K562 (cell line): ENCODE data around the gene CD40LG. TPM values are rescaled to one million over a fixed set of nuclear protein-coding genes. Genes with fewer than 3 reads are reported as not detected.

Source experiments
- ATAC-seq: fragments of 200-7000 bp; cut with Tn5 transposase; 3 replicates; pipeline ENCODE4 v1.9.1; 2020; ENCODE audit warnings: moderate library complexity
- BruUV-seq: library from RNA; stranded (reverse); fragments of 400-500 nt; replicated peaks from 2 replicates; lab custom pipeline; 2021; lab: Mats Ljungman, UMichigan
- CTCF ChIA-PET: fragments of 300-600 bp; formaldehyde crosslinking; extraction: SDS; loops from one replicate; lab custom pipeline; 2021; ENCODE audit warnings: low intra/inter-chr PET ratio; lab: Yijun Ruan, JAX
- POLR2A ChIA-PET: fragments of 300-600, 350-650 bp; sonication (Branson Sonifier 250); formaldehyde crosslinking; extraction: SDS; loops from one replicate; lab custom pipeline; 2021; ENCODE audit warnings: antibody characterized with exemption, inconsistent platforms; lab: Yijun Ruan, JAX
- DNase-seq, 4 experiments: peaks; one replicate each; pipeline versions ENCODE4 v3.0.0 to v3.0.0-alpha.2; 2011 to 2018; ENCODE audit warnings: low spot score in 3 of 4, mixed read lengths in 3 of 4; ENCODE audit errors: extremely low read depth in 1 of 4
- FAIRE-seq: peaks from 2 replicates; lab custom pipeline; 2011; peaks lifted over from hg19 to GRCh38; lab: Jason Lieb, UNC
- H2AFZ ChIP-seq: 2 replicates; pipeline ENCODE4 v1.6.0; 2011; ENCODE audit warnings: low read depth, low read length, control low read depth, inconsistent platforms
- H3K27ac ChIP-seq: fragments of 200-600 bp; 3 replicates; pipeline ENCODE4 v1.8.0; 2011; ENCODE audit warnings: low read depth, mild to moderate bottlenecking, control low read depth, inconsistent platforms, low read length, moderate library complexity, mixed read lengths; ENCODE audit errors: extremely low read depth
- H3K27me3 ChIP-seq, 2 experiments: fragments of 300-600 bp in 1 of 2; 2 replicates in 1 of 2; 3 replicates in 1 of 2; pipeline versions ENCODE4 v1.6.0 to v1.8.0; 2011; ENCODE audit warnings: inconsistent platforms in 2 of 2, low read length in 2 of 2, mild to moderate bottlenecking in 1 of 2, mixed read lengths in 1 of 2, moderate library complexity in 1 of 2; ENCODE audit not compliant: control insufficient read depth in 2 of 2, insufficient read depth in 2 of 2
- H3K36me3 ChIP-seq: fragments of 300-600 bp; 3 replicates; pipeline ENCODE4 v1.8.0; 2011; ENCODE audit warnings: mild to moderate bottlenecking, low read length, inconsistent platforms; ENCODE audit not compliant: control insufficient read depth, insufficient read depth
- H3K4me1 ChIP-seq, 2 experiments: fragments of 200-600 bp in 1 of 2; replicated peaks in 1 of 2; 2 replicates in 1 of 2; 3 replicates in 1 of 2; pipeline versions ENCODE4 v1.5.1 to v1.8.0; 2011; ENCODE audit warnings: inconsistent platforms in 2 of 2, low read length in 2 of 2, mild to moderate bottlenecking in 1 of 2, mixed read lengths in 1 of 2, moderate library complexity in 1 of 2; ENCODE audit not compliant: control insufficient read depth in 2 of 2, insufficient read depth in 2 of 2
- H3K4me2 ChIP-seq: 2 replicates; pipeline ENCODE4 v1.6.1; 2011; ENCODE audit warnings: low read length, control low read depth, inconsistent platforms, mixed read lengths; ENCODE audit not compliant: insufficient read depth
- H3K4me3 ChIP-seq: fragments of 200-600 bp; sonication (generic), shearing (Covaris generic); 2 replicates; pipeline ENCODE4 v1.5.1; 2016; ENCODE audit warnings: control low read depth, inconsistent platforms
- H3K79me2 ChIP-seq: fragments of 200-600 bp; 3 replicates; pipeline ENCODE4 v1.8.0; 2011; ENCODE audit warnings: low read length, inconsistent platforms; ENCODE audit not compliant: control insufficient read depth, insufficient read depth
- H3K9ac ChIP-seq, 2 experiments: 2 replicates each; pipeline versions ENCODE4 v1.6.0 to v1.6.1; 2011; ENCODE audit warnings: low read depth in 2 of 2, low read length in 2 of 2, control low read depth in 1 of 2, inconsistent platforms in 1 of 2, mild to moderate bottlenecking in 1 of 2, mixed read lengths in 1 of 2; ENCODE audit not compliant: insufficient read depth in 1 of 2
- H3K9me1 ChIP-seq: one replicate; pipeline ENCODE4 v1.6.0; 2011; ENCODE audit warnings: inconsistent platforms, mild to moderate bottlenecking, low read length, moderate library complexity; ENCODE audit not compliant: control insufficient read depth, insufficient read depth
- H3K9me3 ChIP-seq: replicated peaks from 2 replicates; pipeline ENCODE4 v1.5.1; 2011; ENCODE audit warnings: low read depth, low read length, inconsistent platforms; ENCODE audit not compliant: control insufficient read depth, insufficient read depth
- H4K20me1 ChIP-seq: replicated peaks from 2 replicates; pipeline ENCODE4 v1.6.1; 2011; ENCODE audit warnings: low read length, inconsistent platforms, mixed read lengths; ENCODE audit not compliant: control insufficient read depth, insufficient read depth
- BCL6 ChIP-seq: fragments of 250-450 bp; sonication (Bioruptor Pico); IDR thresholded peaks from 2 replicates; pipeline ENCODE4 v1.4.0; 2020
- CREM ChIP-seq: IDR thresholded peaks from 2 replicates; pipeline ENCODE4 v1.6.1; 2014; ENCODE audit warnings: antibody characterized with exemption, low read depth
- FOXJ3 ChIP-seq: sonication (generic); formaldehyde crosslinking; IDR thresholded peaks from 2 replicates; pipeline ENCODE4 v1.4.0; 2020; ENCODE audit warnings: mild to moderate bottlenecking, missing genetic modification reagents
- HNRNPLL ChIP-seq: fragments of 200-400 bp; formaldehyde crosslinking; IDR thresholded peaks from 2 replicates; pipeline ENCODE4 v1.6.1; 2017; ENCODE audit warnings: low read length, low read depth, mild to moderate bottlenecking; ENCODE audit not compliant: poor library complexity, severe bottlenecking
- JUN ChIP-seq, 2 experiments: sonication (generic) in 1 of 2; formaldehyde crosslinking in 1 of 2; IDR thresholded peaks; 2 replicates each; pipeline versions ENCODE4 v1.6.1 to v1.8.0; 2012 to 2022; ENCODE audit warnings: borderline replicate concordance in 2 of 2, mild to moderate bottlenecking in 2 of 2, improper control_type of control experiment in 1 of 2, low read depth in 1 of 2, low read length in 1 of 2, missing genetic modification reagents in 1 of 2
- MAZ ChIP-seq, 2 experiments: fragments of 450-650 bp in 1 of 2; sonication (generic) in 1 of 2; formaldehyde crosslinking; IDR thresholded peaks in 1 of 2; conservative IDR thresholded peaks in 1 of 2; 2 replicates each; pipeline versions ENCODE4 v1.4.0 to v1.5.0; 2020; ENCODE audit warnings: mild to moderate bottlenecking in 1 of 2, missing genetic modification reagents in 1 of 2
- NCOA6 ChIP-seq: fragments of 450-650 bp; IDR thresholded peaks from 2 replicates; pipeline ENCODE4 v1.6.1; 2017; ENCODE audit warnings: mild to moderate bottlenecking
- RUNX1 ChIP-seq: sonication (generic); IDR thresholded peaks from 2 replicates; pipeline ENCODE4 v1.6.1; 2016; ENCODE audit warnings: antibody characterized with exemption, low read depth
- SAFB ChIP-seq: fragments of 200-400 bp; formaldehyde crosslinking; IDR thresholded peaks from 2 replicates; pipeline ENCODE4 v1.6.1; 2017; ENCODE audit warnings: low read depth, low read length, borderline replicate concordance
- TBP ChIP-seq: optimal IDR thresholded peaks from 2 replicates; pipeline ENCODE3; 2011; ENCODE audit warnings: low read depth, low read length, improper control_type of control experiment
- TRIM24 ChIP-seq, 2 experiments: fragments of 450-650 bp; IDR thresholded peaks; 2 replicates each; pipeline ENCODE4 v1.6.1; 2016
- ZKSCAN1 ChIP-seq: fragments of 150-350 bp; IDR thresholded peaks from 2 replicates; pipeline ENCODE4 v1.6.1; 2016; ENCODE audit warnings: low read depth, low read length
- ZNF3 ChIP-seq: fragments of 250-450 bp; sonication (Bioruptor Pico); IDR thresholded peaks from 2 replicates; pipeline ENCODE4 v1.5.0; 2021; ENCODE audit warnings: mild to moderate bottlenecking, moderate library complexity
- ZNF717 ChIP-seq: fragments of 250-450 bp; sonication (Bioruptor Pico); IDR thresholded peaks from 2 replicates; pipeline ENCODE4 v1.5.0; 2021
- ZNF77 ChIP-seq: fragments of 250-450 bp; sonication (Bioruptor Pico); IDR thresholded peaks from 2 replicates; pipeline ENCODE4 v1.5.0; 2020
- ZNF830 ChIP-seq: fragments of 250-450 bp; sonication (Bioruptor Pico); IDR thresholded peaks from 2 replicates; pipeline ENCODE4 v1.5.0; 2021; ENCODE audit warnings: mild to moderate bottlenecking
- WGBS: fragments of 100-300 bp; shearing (Covaris generic); methylation state at CpG from one replicate; pipeline ENCODE4 v1.1.6; 2016; ENCODE audit warnings: low coverage, mixed read lengths; ENCODE audit not compliant: insufficient coverage; ENCODE audit errors: missing lambda C conversion rate; 5-methylcytosine and 5-hydroxymethylcytosine counted together
- in situ Hi-C: fragments of 300-500 bp; cut with MboI; formaldehyde crosslinking; loops from 4 replicates; pipeline ENCODE4 v1.15.0; 2018; ENCODE audit warnings: inconsistent platforms, mixed read lengths
- intact Hi-C: fragments of 100-400 bp; cut with micrococcal nuclease; formaldehyde crosslinking; loops from 2 replicates; pipeline ENCODE4 v1.14.2; 2022
- polyA plus RNA-seq, 8 experiments: library from polyadenylated mRNA; depleted of rRNA in 4 of 8; stranded (reverse) in 5 of 8; unstranded in 3 of 8; fragments of >200 nt; fragmentation: Nextera tagmentation in 2 of 8; fragmentation: Illumina TruSeq in 1 of 8; extraction: Ambion mirVana in 2 of 8; extraction: Trizol in 1 of 8; gene quantifications; 2 replicates each; pipeline versions ENCODE4 v1.2.1 to v1.2.3, GENCODE V29; 2011 to 2014; ENCODE audit warnings: inconsistent platforms in 1 of 8, missing spikeins in 1 of 8
- total RNA-seq, 7 experiments: library from RNA; depleted of rRNA in 6 of 7; stranded (reverse); fragments of >200 nt in 6 of 7; fragmentation: Illumina TruSeq in 2 of 7; extraction: Trizol in 2 of 7; gene quantifications; 2 replicates each; pipeline versions ENCODE4 v1.2.1 to v1.2.3, GENCODE V29; 2011 to 2021; ENCODE audit warnings: low replicate concordance in 1 of 7
- TF ChIP-seq, protein P1 (sequence below): fragments of 200-800 bp; sonication (Bioruptor generic); IDR thresholded peaks from 2 replicates; pipeline ENCODE4 v1.6.1; 2017; ENCODE audit warnings: missing genetic modification characterization, missing compliant biosample characterization

Gene CD40LG
- total and polyA plus RNA-seq, 9 of the 15 experiments (the other 6 are each of a cell fraction or from before 2014, with no cell fraction given): 0.11 TPM; not detected in 8

GRCh38 chrX:136658151-136658550 is 10.2 kb downstream of the CD40LG start:
- no peak overlapping the region for H3K4me2 ChIP-seq
- no peaks in the 10 kb centered on the region for H3K36me3 ChIP-seq
- WGBS: 9% methylated on average over 4 of the region's 5 CpGs
- no peak overlapping the region for H3K9ac ChIP-seq
- TF ChIP-seq, protein P1, sequence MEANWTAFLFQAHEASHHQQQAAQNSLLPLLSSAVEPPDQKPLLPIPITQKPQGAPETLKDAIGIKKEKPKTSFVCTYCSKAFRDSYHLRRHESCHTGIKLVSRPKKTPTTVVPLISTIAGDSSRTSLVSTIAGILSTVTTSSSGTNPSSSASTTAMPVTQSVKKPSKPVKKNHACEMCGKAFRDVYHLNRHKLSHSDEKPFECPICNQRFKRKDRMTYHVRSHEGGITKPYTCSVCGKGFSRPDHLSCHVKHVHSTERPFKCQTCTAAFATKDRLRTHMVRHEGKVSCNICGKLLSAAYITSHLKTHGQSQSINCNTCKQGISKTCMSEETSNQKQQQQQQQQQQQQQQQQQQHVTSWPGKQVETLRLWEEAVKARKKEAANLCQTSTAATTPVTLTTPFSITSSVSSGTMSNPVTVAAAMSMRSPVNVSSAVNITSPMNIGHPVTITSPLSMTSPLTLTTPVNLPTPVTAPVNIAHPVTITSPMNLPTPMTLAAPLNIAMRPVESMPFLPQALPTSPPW: no peak
- TF ChIP-seq TRIM24 (IDR thresholded peaks at IDR 0.05): no peak
- TF ChIP-seq NCOA6: no peak
- no peak for TF ChIP-seq MAZ (CRISPR knock-in tag; conservative IDR thresholded peaks at IDR 0.05 in 1 of 2, IDR thresholded peaks at IDR 0.05 in 1 of 2)
- TF ChIP-seq ZNF3 (CRISPR knock-in tag): no peak
- no peak for TF ChIP-seq TBP
- no peak for TF ChIP-seq ZNF830 (CRISPR knock-in tag)
- no peak for TF ChIP-seq SAFB
- no peak for TF ChIP-seq FOXJ3 (CRISPR knock-in tag)
- TF ChIP-seq HNRNPLL: no peak
- no peak for TF ChIP-seq ZKSCAN1
- TF ChIP-seq JUN (IDR thresholded peaks at IDR 0.05; ENCODE audit: borderline replicate concordance, low read depth, low read length): no peak
- TF ChIP-seq JUN (CRISPR knock-in tag; IDR thresholded peaks at IDR 0.05; ENCODE audit: borderline replicate concordance): no peak
- TF ChIP-seq RUNX1: no peak
- TF ChIP-seq CREM: no peak
- no peak for TF ChIP-seq ZNF77 (CRISPR knock-in tag)
- TF ChIP-seq BCL6 (CRISPR knock-in tag): no peak
- TF ChIP-seq ZNF717: no peak
- in situ Hi-C loops: no loop called here
- H3K9me3 ChIP-seq: no peaks in the 10 kb centered on the region
- POLR2A ChIA-PET: no interaction called here
- H3K4me1 ChIP-seq: no peaks in the 10 kb centered on the region
- intact Hi-C loops: no loop called here
- peaks cover 10 to 20% of the 10 kb centered on the region in 2 experiments; a peak in 3 of 5 replicates for H3K27me3 ChIP-seq
- no peaks in the 10 kb centered on the region for H3K79me2 ChIP-seq
- ATAC-seq (no peak), FAIRE-seq (no peak), DNase-seq (no peak)
- no peak overlapping the region for H2AFZ ChIP-seq
- CTCF ChIA-PET: no interaction called here
- no peak overlapping the region for H3K27ac ChIP-seq
- H3K4me3 ChIP-seq: no peak overlapping the region
- H4K20me1 ChIP-seq: no peaks in the 10 kb centered on the region
- BruUV-seq: no TSS peak
- no peaks in the 10 kb centered on the region for H3K9me1 ChIP-seq
